HCT116 (cell line): ENCODE measurements around the gene ABHD4.

ENCODE experiments used
- ATF3 ChIP-seq: IDR thresholded peaks from 2 replicates; pipeline ENCODE4 v1.6.1; 2012
- CEBPB ChIP-seq: IDR thresholded peaks from 2 replicates; pipeline ENCODE4 v1.6.1; 2012; ENCODE audit warnings: low read depth
- CTCF ChIP-seq, 3 experiments: fragments of 200-600 bp in 1 of 3; sonication (generic) in 1 of 3; IDR thresholded peaks in 2 of 3; conservative IDR thresholded peaks in 1 of 3; 2 replicates each; pipeline ENCODE4 v1.5.1; 2012 to 2017; ENCODE audit warnings: low read depth in 2 of 3, low read length in 2 of 3, antibody characterized with exemption in 1 of 3, borderline replicate concordance in 1 of 3, control low read depth in 1 of 3, mild to moderate bottlenecking in 1 of 3, mixed read lengths in 1 of 3, mixed run types in 1 of 3, moderate library complexity in 1 of 3; ENCODE audit not compliant: insufficient read depth in 1 of 3
- EZH2 ChIP-seq: fragments of 200-600 bp; sonication (generic); IDR thresholded peaks from 2 replicates; pipeline ENCODE4 v1.6.1; 2017; ENCODE audit warnings: antibody characterized with exemption, mixed run types
- FOSL1 ChIP-seq: IDR thresholded peaks from 2 replicates; pipeline ENCODE4 v1.6.1; 2012; ENCODE audit warnings: low read depth
- JUND ChIP-seq: IDR thresholded peaks from 2 replicates; pipeline ENCODE4 v1.6.1; 2012
- POLR2AphosphoS5 ChIP-seq: IDR thresholded peaks from 2 replicates; pipeline ENCODE4 v1.6.1; 2011; ENCODE audit warnings: mild to moderate bottlenecking, low read depth, low read length, moderate library complexity
- RAD21 ChIP-seq: IDR thresholded peaks from 2 replicates; pipeline ENCODE4 v1.6.1; 2012; ENCODE audit warnings: low read depth, mild to moderate bottlenecking
- YY1 ChIP-seq: IDR thresholded peaks from 2 replicates; pipeline ENCODE4 v1.6.1; 2011; ENCODE audit warnings: low read length, low read depth, moderate library complexity, mild to moderate bottlenecking; ENCODE audit not compliant: insufficient replicate concordance; ENCODE audit errors: extremely low read depth
- TF ChIP-seq, protein P1 (sequence below): IDR thresholded peaks from 2 replicates; pipeline ENCODE4 v1.6.1; 2012; ENCODE audit warnings: low read depth
- TF ChIP-seq, protein P2 (sequence below): IDR thresholded peaks from 2 replicates; pipeline ENCODE4 v1.6.1; 2012

DNA sequence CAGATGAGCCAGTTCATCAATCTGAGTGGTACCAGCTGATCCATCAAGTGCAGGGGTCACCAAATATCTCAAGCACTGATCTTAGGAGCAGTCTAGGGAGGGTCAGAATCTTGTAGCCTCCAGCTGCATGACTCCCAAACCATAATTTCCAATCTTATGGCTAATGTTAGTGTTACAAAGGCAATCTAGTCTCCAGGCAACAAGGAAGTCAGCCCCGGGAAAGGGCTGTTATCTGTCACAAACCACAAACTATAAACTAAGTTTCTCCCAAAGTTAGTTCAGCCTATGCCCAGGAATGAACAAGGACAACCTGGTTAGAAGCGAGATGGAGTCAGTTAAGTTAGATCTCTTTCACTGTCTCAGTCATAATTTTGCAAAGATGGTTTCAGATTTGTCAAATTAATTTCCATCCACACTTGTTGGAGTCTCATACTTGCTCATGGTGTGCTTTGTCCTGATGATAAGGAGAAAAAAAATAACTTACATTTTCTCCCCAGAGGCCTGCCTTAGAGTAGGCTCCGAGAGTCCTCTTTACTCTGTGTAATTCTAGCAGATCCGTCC, 3.9 kb upstream of the ABHD4 start:
- TF ChIP-seq YY1 (no peak), RAD21 (no peak), CTCF (IDR thresholded peaks at IDR 0.05 in 2 of 3, conservative IDR thresholded peaks at IDR 0.05 in 1 of 3; ENCODE audit: borderline replicate concordance in 1 of 3, insufficient read depth in 1 of 3, low read depth in 2 of 3, low read length in 2 of 3) (no peak), ATF3 (no peak), FOSL1 (no peak), CEBPB (no peak), JUND (no peak), EZH2 (no peak), POLR2AphosphoS5 (no peak)
- TF ChIP-seq, protein P1, sequence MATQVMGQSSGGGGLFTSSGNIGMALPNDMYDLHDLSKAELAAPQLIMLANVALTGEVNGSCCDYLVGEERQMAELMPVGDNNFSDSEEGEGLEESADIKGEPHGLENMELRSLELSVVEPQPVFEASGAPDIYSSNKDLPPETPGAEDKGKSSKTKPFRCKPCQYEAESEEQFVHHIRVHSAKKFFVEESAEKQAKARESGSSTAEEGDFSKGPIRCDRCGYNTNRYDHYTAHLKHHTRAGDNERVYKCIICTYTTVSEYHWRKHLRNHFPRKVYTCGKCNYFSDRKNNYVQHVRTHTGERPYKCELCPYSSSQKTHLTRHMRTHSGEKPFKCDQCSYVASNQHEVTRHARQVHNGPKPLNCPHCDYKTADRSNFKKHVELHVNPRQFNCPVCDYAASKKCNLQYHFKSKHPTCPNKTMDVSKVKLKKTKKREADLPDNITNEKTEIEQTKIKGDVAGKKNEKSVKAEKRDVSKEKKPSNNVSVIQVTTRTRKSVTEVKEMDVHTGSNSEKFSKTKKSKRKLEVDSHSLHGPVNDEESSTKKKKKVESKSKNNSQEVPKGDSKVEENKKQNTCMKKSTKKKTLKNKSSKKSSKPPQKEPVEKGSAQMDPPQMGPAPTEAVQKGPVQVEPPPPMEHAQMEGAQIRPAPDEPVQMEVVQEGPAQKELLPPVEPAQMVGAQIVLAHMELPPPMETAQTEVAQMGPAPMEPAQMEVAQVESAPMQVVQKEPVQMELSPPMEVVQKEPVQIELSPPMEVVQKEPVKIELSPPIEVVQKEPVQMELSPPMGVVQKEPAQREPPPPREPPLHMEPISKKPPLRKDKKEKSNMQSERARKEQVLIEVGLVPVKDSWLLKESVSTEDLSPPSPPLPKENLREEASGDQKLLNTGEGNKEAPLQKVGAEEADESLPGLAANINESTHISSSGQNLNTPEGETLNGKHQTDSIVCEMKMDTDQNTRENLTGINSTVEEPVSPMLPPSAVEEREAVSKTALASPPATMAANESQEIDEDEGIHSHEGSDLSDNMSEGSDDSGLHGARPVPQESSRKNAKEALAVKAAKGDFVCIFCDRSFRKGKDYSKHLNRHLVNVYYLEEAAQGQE, result no peak
- TF ChIP-seq, protein P2, sequence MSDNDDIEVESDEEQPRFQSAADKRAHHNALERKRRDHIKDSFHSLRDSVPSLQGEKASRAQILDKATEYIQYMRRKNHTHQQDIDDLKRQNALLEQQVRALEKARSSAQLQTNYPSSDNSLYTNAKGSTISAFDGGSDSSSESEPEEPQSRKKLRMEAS, result no peak
